CD4-positive, alpha-beta T cell treated with Interleukin-6 at 100 ng/mL for 8 hours (primary cell): ENCODE data around the gene SLC23A1.

ENCODE experiments used
- DNase-seq: peaks from one replicate; pipeline ENCODE4 v3.0.0-alpha.2; 2020; ENCODE audit warnings: mixed read lengths, low spot score

The SLC23A1 gene

GRCh38 chr5:139407517-139407916 lies 24.4 kb upstream of the SLC23A1 start:
- no peak for DNase-seq

DNA sequence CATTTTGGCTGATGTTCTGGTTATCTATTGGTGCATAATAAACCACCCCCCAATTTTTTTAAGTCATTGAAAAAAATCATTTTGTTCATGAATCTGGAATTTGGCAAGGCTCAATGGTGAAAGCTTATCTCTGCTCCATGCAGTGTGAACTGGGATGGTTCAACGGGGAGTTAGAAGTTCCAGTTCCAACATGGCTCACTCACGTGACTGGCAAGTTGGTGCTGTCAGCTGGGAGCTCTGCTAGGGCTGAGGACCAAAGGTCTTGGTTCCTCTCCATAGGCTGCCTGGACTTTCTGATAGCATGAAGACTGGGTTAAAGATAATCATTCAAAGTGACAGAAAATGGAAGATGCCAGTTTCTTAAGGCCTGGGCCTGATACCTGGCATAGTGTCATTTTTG lies 23.9 kb upstream of the SLC23A1 start:
- no peak for DNase-seq

DNA sequence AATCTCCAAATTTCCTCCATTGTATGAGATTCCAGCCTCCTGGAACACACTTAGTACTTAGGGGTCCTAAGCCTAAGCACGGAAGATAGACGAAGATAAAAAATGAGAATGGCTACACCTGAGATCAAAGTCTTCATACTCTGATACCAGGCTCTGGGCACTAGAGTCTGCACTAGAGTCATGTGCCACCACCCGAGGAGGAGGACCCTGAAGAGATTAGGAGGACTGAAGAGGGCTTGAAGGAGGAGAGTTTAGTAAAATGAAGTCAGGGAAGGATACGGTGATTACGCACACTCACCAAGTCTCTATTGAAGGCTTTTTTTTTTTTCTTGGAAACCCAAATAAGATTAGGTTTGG lies 21.4 kb upstream of the SLC23A1 start:
- DNase-seq: no peak

DNA sequence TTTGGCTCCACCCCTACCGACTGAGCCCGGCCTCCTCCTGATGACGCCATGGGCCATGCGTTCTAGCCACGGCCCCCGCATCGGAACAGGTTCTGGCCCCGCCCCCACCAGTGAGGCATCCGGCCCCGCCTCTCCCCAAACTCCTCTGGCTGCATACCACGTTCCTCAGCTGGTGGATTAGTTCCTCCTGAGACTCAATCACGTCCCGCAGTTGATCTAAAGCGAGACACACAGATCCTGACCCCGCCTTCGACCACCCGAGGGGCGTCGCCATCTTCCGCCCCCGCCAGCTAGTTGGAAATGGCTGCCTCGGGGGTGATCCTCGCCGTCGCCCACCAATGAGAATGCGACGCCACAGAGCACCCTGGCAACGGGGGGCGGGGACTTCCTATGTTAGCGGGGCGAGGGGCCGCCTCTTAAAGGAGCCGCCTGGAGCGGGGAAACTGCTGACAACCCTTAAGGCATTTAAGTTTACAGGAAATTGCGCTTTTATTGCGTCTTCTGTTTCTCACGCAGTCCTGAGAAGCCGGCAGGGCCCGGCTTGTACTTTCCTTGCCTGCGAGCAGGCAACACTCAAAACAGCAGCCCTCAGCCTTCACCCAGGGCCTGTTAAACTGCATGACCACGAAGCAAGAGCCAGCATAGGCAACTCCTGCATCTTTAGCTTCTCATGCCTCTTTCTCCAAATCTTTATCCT lies 20.8 kb upstream of the SLC23A1 start, which contains the start of gene SPATA24:
SPATA24 (minus strand) TSS at position 303 of the 697 bp plus-strand sequence; CDS start at position 274, 29 bp downstream.
- DNase-seq: peak; percentile 98

GRCh38 chr5:139403418-139403786 lies 20.3 kb upstream of the SLC23A1 start:
- DNase-seq: no peak

DNA sequence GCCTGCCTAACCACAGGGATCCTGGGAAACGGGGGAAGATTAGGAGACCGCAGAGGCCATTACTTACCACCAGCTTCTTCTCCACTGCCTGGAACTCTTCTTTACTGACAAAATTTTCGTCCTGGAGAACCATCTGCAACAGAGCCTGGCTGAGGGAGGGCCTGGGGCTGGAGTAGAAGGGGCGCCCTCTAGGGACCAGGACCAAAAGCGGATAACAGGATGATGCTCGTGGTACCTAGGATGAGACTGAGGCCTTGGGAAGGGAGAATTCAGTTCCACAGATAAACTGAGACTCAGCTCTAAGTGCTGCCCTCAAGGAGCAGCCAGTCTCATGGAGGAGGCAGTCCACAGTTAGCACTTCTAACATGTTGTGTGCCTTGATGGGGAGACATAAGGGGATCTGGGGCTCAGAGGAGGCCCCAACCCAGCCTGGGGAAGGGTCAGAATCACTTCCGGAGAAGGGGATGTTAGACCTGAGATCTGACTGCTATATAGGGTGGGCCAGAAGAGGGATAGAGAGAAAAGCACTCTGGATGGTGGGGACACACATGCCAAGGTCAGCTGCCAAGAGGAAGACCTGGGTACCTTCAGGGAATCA lies 19.6 kb upstream of the SLC23A1 start:
- DNase-seq: no peak

DNA sequence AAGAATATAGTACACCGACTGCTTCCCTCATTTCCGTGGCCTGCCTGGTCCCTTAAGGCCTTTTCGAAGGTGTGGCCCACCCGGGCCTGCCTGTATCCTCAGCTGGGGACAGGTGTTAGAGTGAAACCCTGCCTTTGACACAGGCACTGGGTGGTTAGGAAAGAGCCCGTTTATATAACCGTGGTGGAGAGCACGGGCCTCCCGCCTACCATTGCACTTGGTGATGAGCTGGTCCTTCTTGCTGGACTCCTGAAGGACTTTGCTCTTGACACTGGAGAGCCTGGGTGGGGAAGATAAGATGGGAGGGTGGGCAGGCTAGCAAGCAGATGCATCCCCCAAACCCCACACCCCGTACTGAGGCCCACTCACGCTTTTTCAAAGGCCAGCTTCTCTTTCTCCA lies 18.4 kb upstream of the SLC23A1 start:
- DNase-seq: no peak

GRCh38 chr5:139399501-139400121 lies 16.5 kb upstream of the SLC23A1 start:
- no peak for DNase-seq

- no peak for DNase-seq
Measured at GRCh38 chr5:139397921-139398320, 14.8 kb upstream of the SLC23A1 start.

DNA sequence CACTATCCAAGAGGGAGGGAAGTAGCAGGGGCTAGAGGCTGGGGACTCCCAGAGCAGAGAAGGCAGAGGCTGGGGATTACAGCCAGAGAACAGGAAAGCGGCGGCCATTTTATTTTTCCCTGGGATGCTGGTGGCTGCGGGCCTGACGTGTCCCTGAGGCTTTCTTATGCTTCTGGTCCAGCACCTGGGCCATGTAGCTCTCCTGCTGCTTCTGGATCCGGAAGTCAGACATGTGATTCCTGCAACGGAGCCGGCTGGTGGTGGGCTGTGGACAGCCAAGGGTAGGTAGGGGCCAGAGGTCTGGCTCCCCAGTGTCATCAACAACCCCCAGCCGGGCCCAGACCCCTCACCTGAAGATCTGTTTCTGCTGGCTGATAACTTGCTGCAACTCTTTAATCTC lies 13.6 kb upstream of the SLC23A1 start:
- DNase-seq: no peak

- no peak for DNase-seq
Measured at GRCh38 chr5:139395844-139396640, 12.9 kb upstream of the SLC23A1 start.

DNA sequence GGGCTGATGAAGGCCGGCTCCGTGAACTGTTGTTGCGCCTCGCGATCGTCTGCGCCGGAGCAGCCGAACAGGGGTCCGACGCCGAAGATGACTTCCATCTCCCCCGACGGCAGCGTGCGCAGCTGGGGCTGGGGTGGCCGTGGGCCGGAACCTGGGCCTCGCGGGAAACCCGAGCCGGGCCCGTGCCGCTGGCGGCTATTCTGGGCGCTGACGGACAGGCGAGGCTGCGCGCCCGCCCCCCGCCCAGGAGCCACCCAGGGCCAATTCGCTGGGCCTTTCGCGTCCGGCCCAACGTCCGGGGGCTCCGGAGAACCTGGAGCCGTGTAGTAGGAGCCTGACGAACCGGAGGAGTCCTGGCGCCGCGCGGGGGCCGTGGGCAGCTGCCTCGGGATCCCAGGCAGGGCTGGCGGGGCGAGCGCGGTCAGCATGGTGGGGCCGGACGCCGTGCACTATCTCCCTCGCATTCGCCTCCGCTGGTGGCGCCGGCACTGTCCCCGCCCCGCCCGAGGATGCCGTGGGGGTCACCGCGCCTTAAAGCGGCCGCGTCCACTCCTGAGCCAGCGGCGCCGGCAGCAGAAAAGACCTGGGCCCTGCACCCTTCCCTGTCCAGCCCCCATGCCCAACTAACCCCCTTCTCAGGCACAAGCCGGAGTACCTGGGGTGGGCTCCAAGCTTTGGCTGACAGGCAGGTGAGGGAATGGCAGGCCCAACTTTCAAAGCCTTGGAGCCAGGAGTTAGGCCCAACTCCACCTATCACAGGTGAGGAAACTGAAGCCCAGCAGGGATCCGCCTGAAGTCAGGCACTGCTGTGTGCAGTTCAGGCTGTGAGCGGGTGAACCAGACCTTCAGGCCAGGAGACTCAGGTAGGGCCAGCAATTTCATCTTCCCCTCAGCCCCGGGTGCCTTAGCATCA lies 11.8 kb upstream of the SLC23A1 start, which contains the start of gene PROB1:
PROB1 (minus strand) TSS at position 451 of the 913 bp plus-strand sequence; CDS start at position 428, 23 bp downstream.
- no peak for DNase-seq

DNA sequence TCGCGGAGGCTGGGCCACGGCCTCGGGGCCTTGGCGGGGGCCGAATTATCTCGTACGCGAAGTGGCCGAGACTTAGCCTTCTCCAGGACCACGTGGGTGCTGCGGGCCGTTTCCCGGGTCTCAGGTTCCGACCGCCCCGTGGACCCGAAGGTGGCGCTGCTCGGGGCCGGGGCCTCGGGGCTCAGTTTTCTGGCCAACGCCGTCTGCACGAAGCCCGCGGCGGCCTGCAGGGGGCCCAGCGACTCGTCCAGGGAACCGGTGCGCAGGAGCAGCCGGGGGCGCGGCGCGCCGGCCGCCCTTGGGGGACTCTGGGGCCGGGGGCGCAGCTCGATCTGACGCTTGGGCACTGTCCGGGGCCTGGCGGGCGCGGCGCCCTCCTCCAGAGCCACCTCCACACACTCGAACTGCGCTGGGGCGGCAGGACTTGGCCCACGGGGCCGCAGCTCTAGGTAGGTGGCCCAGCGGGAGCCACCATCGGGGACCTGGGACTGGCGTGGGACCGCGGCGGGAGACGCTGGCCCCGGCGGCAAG lies 11.1 kb upstream of the SLC23A1 start:
- DNase-seq: peak; percentile 44

GRCh38 chr5:139393497-139394122 lies 10.5 kb upstream of the SLC23A1 start:
- DNase-seq: no peak

- peak; percentile 67 for DNase-seq
Measured at GRCh38 chr5:139392678-139393496, 9.8 kb upstream of the SLC23A1 start.

DNA sequence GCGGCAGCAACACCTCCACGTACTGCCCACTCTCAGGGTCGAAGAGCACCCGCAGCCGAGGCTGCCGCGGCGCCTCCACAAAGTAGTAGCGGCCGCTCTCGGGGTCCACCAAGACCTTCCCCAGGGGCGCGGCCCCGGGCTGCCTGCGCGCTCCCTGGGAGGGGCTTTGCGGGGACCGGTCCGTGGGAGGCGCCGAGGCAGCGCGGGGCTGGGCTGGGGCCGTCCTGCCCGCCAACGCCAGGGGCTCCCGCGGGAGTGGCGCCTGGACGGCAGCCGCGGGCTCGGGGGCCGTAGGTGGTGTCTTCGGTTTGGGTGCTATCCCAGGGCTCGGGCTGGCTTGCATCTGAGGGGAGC lies 9.2 kb upstream of the SLC23A1 start:
- DNase-seq: no peak

- DNase-seq: no peak
Measured at GRCh38 chr5:139391570-139392323, 8.7 kb upstream of the SLC23A1 start.

DNA sequence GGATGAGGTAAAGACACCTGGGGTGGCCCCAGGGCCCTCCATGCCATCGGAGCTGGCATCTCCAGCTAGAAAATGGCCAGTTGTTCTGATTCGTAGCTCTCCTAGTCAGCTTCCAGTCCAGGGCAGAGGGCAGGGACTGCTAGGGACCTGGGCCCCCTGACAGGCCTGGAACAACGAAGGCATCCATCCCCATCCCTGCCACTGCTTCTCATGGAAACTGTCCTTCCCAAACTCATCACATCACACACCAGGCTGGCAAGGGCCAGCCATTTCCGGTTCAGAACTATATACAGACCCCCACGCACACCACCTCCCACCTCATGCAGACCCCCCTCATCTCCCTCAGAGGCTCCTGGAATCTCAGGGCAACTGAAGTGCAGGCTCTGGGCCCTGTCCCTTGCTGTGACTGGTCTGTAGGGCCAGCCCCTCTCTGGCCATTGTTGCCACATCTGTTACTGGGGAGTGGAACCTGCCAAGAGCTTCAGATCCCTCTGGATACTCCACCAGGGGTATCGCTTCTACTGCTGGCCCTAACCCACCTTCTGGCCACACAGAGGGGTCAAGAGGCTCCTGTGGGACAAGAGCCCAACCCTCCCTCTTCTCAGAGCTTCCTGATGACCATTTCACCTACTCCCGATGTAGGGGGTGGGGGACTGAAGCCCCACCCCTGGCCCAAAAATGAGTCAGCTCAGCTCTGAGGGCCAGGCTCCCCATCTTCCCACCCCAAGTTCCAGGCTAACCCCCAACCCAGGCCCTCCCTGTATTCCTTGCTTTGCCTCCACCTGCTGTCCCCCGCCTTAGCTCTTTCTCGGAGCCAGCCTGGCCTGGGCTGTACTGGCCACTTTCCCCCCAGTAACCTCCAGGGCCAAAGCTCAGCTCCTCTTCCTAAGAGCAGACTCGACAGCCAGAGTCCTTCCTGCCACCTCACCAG lies 7.8 kb upstream of the SLC23A1 start:
- DNase-seq: no peak
